ENCODE measurements around the gene SIGMAR1.
"Not testable (repeated sequence)": the region's sequence is repeated elsewhere in the genome, so short reads cannot be mapped to it uniquely, and the experiment has no call there.

SIGMAR1 gene

DNA sequence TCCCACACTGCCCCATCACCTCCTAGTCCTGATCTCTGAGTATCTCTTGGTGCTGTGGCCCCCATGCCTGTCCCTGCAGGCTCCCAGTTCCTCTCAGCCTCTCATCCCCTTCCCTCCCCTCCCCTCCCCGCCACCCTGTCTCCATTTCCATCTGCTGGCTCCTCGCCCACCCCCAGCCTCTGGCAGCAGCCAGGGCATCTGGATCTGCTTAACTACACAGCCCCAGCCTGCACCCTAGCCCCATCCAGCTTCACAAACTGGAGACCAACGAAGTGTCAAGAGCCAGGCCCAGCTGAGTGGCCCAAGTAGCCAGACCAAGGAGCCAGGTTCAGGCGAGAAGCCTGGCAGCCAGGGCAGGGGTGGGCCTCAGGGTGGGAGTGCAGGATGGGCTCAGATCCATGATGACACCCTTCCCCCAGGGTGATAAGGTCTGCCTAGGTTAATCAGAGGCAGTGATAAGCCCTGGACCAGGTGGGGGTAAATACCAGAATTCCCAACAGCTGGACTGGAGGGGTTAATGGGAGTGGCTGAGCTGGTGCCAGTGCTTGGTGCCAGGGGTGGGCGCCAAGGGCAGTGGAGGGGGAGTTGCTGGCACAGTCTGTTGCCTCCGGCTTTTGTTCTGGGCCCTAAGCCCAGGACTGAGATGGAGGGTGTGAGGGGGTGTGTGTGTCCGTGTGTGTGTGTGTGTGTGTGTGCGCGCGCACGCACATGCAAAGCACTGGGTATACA lies 16.9 kb upstream of the SIGMAR1 start:
- DNase-seq (ENCODE audit: low spot score), result no peak

DNA sequence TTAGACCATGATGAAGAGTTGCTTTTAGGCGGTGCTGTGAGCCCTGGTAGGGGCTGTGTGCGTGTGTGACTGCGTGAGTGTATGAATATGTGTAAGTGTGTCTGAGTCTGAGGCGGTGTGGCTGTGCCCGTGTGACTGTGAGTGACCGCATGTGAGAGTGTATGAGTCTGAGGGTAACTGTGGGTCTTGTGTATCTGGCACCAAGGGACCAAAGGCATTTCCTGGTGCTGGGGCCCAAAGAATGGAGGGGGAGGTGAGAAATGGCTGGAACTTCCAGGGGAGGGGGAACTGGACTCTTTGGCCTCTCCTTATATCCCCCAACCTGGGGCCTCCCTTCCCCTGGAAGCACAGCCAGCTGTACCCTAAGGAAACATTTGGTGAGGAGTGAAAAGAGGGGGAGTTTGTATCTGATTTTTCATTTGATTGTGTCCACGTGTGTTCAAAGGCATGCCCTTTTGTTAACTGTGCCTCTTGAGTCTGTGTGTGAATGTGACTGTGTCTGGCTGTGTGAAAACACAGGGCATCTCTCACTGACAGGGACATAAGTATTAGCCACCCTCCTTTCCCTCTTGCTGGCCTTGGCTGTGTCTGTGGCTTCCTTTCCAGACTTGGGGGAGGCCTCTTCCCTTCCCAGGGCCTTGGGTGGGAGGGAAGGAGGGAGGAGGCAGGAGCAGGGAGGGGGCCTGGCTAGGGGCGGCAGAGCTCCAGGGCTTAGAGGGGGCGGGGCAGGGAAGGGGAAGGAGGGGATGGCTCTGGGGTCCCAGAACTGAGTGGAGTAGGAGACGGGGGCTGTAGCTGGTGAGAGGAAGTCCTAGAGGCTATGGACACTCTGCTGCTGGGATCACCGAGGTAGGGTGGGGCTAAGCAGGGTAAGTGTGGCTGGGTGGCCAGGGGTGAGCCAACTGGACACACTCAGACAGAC lies 15.8 kb upstream of the SIGMAR1 start:
- no peak for DNase-seq (ENCODE audit: low spot score)

GRCh38 chr9:34652602-34653000 lies 15.0 kb upstream of the SIGMAR1 start:
- DNase-seq (ENCODE audit: low spot score), result no peak

DNA sequence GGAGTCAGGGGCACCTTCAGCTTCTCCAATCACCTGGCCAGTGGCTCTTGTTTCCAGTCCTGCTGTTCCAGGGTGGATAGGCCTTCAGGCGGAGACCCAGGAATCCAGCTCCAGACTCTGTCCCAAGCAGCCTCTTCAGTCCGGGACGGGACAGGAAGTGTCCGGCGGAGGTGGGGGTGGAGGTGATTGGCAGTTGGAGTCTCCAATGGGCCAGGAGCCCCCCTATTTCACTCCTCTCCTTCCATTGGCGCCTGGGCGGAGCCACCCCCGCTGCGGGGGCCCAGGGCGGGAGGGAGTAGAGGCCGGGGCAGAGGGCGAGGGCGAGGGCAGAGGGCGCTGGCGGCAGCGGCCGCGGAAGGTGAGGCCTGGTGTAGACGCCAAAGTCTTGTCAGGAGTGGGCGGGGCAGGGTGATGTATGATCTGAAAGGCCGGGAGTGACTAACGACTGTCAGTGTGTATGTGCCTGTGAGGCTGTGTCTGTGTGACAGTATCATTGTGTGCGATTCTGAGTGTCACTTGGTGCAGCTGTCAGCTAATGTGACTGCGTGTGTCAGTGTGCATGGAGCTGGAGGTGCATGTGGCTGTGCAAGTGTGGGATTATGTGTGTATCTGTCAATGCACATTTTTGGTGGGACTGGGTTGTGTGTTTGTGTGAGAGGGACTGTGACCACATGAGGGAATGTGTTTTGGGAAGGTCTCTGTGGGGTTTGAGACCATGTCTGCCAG lies 14.5 kb upstream of the SIGMAR1 start, which contains the start of gene IL11RA:
Gene IL11RA, plus strand, starts transcription at position 310 of the 726 bp plus-strand sequence. CDS start 3,033 bp downstream, outside the sequence.
- peak; percentile 43 for DNase-seq (ENCODE audit: low spot score)

DNA sequence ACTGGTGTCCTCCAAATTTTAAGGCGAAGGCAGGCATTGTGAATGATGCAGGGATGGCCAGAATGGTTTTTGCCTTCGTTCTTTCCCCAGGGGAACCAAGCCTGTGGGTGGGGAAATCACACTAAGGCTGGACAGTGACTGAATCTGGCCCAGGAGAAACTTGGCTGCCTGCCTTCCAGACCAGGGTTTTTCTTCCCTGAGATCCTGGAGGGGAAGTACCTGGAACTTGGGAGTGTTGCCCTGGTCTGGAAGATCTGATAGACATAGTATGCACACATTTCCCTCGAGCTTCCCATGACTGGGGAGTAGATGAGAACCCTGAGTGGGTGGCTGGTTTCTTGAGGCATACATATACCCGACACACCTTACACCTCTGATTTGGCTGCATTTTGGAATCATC lies 13.7 kb upstream of the SIGMAR1 start:
- no peak for DNase-seq (ENCODE audit: low spot score)

- no peak for DNase-seq (ENCODE audit: low spot score)
These were observed 13.2 kb upstream of the SIGMAR1 start for GRCh38 chr9:34650816-34651215.

DNA sequence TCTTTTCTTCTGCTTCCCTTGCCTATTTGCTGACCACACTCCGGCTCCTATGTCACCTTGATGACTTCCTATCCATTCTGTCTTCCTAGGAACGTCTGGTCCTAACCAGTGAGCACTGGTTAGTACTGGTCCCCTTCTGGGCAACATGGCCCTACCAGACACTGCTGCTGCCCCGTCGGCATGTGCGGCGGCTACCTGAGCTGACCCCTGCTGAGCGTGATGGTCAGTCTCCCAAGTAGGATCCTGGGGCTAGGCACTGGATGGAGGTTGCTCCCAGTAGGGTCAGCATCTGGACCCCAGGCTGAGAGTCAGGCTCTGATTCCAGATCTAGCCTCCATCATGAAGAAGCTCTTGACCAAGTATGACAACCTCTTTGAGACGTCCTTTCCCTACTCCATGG lies 11.1 kb upstream of the SIGMAR1 start:
- DNase-seq (ENCODE audit: low spot score), result no peak

- no peak for DNase-seq (ENCODE audit: low spot score)
These were observed 10.1 kb upstream of the SIGMAR1 start for GRCh38 chr9:34647651-34648050.

DNA sequence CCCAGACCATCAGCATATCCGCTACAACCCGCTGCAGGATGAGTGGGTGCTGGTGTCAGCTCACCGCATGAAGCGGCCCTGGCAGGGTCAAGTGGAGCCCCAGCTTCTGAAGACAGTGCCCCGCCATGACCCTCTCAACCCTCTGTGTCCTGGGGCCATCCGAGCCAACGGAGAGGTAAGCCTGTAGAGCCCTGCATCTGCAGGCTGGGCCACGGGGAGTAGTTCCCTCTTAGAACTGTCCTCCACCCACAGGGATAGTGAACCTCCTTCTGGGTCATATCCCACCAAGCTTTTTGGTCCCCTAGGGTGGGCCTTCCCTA lies 9.5 kb upstream of the SIGMAR1 start:
- DNase-seq (ENCODE audit: low spot score), result no peak

DNA sequence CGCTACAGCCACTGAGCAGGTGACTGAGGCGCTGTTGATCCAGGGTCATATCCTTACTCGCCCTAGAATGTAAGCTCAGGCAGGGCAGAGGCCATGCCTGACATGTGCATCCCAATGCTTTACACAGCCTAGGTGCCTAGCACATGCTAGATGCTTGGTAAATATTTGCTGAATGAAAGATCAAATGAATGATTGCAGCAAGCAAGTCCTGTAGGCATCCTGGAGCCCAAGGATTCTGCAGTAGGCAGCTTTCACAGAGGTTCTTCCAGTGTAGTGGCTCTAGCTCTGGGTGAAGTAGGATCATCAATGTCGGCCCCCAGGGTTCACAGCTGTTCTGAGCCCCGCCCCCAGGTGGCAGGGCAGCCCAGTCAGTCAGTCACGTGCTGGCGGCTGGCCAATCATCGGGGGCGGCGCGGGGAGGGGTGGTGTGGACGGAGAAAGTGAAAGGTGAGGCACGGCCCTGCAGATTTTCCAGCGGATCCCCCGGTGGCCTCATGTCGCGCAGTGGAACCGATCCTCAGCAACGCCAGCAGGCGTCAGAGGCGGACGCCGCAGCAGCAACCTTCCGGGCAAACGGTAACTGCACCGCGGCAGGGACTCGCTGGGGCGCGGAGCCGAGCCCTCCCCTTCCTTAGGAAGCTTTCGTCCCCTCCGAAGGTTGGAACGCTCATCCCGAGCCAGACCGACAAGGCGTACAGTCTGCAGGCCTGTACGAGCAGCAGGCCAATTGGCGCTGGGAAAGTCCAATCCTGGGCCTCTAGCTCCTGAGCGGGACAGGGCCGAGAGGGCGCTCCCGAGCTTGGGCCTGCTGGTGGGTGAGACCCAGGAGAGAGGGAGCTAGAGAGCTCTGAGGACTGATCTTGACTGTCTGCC lies 8.9 kb upstream of the SIGMAR1 start, which contains the start of gene GALT:
Gene GALT, plus strand, starts transcription at position 465 of the 873 bp plus-strand sequence. Its CDS starts 30 bp downstream, at position 495.
- peak; percentile 96 for DNase-seq (ENCODE audit: low spot score)

- DNase-seq (ENCODE audit: low spot score), result no peak
These were observed 7.3 kb upstream of the SIGMAR1 start for GRCh38 chr9:34644766-34645314.

DNA sequence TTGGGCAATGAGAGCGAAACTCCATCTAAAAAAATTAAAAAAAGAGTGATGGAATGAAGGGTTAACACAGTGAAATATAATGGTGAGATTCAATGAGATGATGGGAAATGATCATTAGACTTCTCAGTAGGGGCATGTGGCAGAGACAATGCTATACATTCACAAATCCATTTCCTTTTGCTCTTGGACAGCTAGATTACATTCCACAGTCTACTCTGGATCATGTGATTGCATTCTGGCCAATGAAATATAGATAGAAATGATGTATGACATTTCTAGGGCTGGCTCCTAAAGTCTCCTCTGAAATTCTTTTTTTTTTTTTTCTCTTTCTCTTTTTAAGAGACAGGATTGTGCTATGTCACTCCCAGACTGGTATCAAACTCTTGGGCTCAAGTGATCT lies 5.1 kb upstream of the SIGMAR1 start:
- no peak for DNase-seq (ENCODE audit: low spot score)

- DNase-seq (ENCODE audit: low spot score), result not testable (repeated sequence)
These were observed 1.7 kb upstream of the SIGMAR1 start for GRCh38 chr9:34639322-34639721.

DNA sequence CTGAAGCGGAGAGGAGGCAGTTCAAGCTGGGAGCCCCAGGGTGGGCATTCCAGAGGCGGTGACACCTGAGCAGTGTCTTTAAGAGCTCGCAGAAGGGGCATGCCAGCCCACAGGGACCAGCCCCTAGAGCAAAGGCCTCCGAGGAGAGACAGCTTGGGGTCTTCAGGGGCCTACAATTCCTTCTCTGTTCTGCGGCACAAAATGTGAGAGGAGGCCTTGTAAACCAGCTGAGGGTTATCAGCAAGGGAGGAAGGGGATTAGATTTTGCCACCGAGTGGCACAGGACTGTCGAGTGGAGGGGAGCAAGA lies 505 bp upstream of the SIGMAR1 start:
- no peak for DNase-seq (ENCODE audit: low spot score)

- DNase-seq (ENCODE audit: low spot score), result peak; percentile 32
These were observed 714 bp downstream of the SIGMAR1 start for GRCh38 chr9:34636791-34637355.

- no peak for DNase-seq (ENCODE audit: low spot score)
These were observed 2.0 kb downstream of the SIGMAR1 start for GRCh38 chr9:34635556-34635955.

- no peak for DNase-seq (ENCODE audit: low spot score)
These were observed 2.9 kb downstream of the SIGMAR1 start for GRCh38 chr9:34634551-34635248.

GRCh38 chr9:34633851-34634550 lies 3.6 kb downstream of the SIGMAR1 start:
- DNase-seq (ENCODE audit: low spot score), result peak; percentile 78

GRCh38 chr9:34633166-34633565 lies 4.4 kb downstream of the SIGMAR1 start:
- DNase-seq (ENCODE audit: low spot score), result no peak

Measured in activated CD4-positive, alpha-beta T cell treated with anti-CD3 and anti-CD28 coated beads, Interleukin-2, Interleukin-4, amounts not matched to agents 100 ng/mL and 50 ng/mL, durations not matched to agents 16 hours and 8 hours (primary cell).